ENCODE data around the gene CEP170B. TPM values are rescaled to one million over a fixed set of nuclear protein-coding genes. Genes with fewer than 3 reads are reported as not detected.

CEP170B gene
- total and polyA plus RNA-seq, 2 donors (not counting 3 experiments of a cell fraction or from before 2014, with no cell fraction given) = 13.9 to 38.6 TPM

DNA sequence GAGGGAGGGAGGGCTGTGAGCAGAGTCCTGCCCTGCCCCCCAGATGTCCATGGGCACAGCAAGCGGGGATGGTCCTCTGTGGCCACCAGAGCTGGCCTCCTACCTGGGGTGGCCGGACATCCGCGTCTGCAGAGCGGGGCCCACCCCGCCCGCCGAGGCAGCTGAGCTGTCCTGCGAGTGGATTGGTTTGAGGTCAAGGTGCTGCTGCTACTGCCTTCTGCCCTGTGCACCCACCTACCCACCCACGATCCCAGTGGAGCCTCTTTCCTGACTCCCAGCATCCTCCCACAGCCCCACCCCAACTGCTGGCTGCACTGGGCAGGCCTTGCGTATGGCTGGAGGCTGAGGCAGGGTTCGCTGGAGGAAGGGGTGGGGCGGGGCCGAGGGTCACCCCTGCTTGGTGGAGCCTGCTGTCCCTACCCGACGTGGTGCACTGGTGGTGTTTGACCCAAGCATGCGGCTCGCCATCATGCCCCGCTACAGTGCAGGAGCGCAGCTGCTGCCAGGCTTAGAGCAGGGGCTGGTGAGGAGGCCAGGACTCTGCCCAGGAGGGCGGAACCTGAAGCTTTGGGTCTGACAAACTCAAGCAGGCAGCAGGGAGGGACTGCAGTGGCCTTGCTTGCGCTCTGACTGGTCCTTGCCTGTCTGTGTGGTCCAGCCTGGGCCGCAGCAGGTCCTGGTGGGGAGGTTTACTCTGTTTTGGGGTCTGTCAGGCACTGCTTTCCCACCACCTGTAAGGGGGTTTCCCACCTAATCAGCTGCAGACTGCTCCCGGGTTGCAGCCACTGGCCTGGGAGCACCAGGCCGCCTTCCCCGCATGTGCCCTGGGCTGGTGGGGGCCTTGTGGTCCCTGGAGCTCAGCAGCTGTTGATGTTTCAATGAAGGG, 23.7 kb downstream of the CEP170B start:
- intact Hi-C loops (cut with micrococcal nuclease) = no loop called here
- CTCF ChIA-PET = interaction anchor here (1.1 kb wide), 1 partner anchor 12 kb away, joined by 3 read pairs; no protein-coding TSS in a partner anchor
- no peaks in the 10 kb centered on the region for H3K9me1 ChIP-seq (replicated peaks; ENCODE audit: control insufficient read depth, extremely low read depth, insufficient read depth, low read length)
- no peak overlapping the region for H3K4me3 ChIP-seq (replicated peaks in 1 of 3; ENCODE audit: insufficient read depth in 1 of 3, low read depth in 1 of 3, low read length in 3 of 3)
- H3K4me1 ChIP-seq (ENCODE audit: control insufficient read depth, extremely low read depth, insufficient read depth, low read length) = no peaks in the 10 kb centered on the region
- no peaks in the 10 kb centered on the region for H3K27me3 ChIP-seq (ENCODE audit: control insufficient read depth in 2 of 2, insufficient read depth in 2 of 2, low read length in 2 of 2)
- H3K9me3 ChIP-seq (replicated peaks; ENCODE audit: control insufficient read depth, insufficient read depth, low read length) = no peaks in the 10 kb centered on the region
- H3K79me2 ChIP-seq (ENCODE audit: control insufficient read depth, insufficient read depth, low read length) = no peaks in the 10 kb centered on the region
- H3K4me2 ChIP-seq (ENCODE audit: insufficient read depth, low read length) = no peak overlapping the region
- no peak for TF ChIP-seq MYC (IDR thresholded peaks at IDR 0.05; ENCODE audit: low read depth, low read length)
- no peak for TF ChIP-seq POLR2A (IDR thresholded peaks at IDR 0.05; ENCODE audit: low read depth, low read length)
- no peak for TF ChIP-seq CTCF (IDR thresholded peaks at IDR 0.05; ENCODE audit: extremely low read depth in 1 of 2, insufficient read depth in 1 of 2, low read depth in 1 of 2, low read length in 2 of 2)
- no peak for TF ChIP-seq FOS (IDR thresholded peaks at IDR 0.05; ENCODE audit: borderline replicate concordance, insufficient read depth, low read length)
- no peak for TF ChIP-seq JUN (IDR thresholded peaks at IDR 0.05; ENCODE audit: borderline replicate concordance, insufficient read depth, insufficient read length, low read depth)
- TF ChIP-seq POLR2AphosphoS5 (IDR thresholded peaks at IDR 0.05; ENCODE audit: insufficient read depth, low read depth, low read length) = no peak
- no peak for TF ChIP-seq EZH2 (IDR thresholded peaks at IDR 0.05; ENCODE audit: borderline replicate concordance, low read depth, low read length, severe bottlenecking)
- TF ChIP-seq, protein P1, sequence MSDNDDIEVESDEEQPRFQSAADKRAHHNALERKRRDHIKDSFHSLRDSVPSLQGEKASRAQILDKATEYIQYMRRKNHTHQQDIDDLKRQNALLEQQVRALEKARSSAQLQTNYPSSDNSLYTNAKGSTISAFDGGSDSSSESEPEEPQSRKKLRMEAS (IDR thresholded peaks at IDR 0.05; ENCODE audit: insufficient read depth, insufficient read length) = no peak
- TF ChIP-seq GATA2 (IDR thresholded peaks at IDR 0.05; ENCODE audit: insufficient read depth, insufficient read length, low read depth, low read length) = no peak
- POLR2A ChIA-PET = no interaction called here
- H3K9ac ChIP-seq (replicated peaks; ENCODE audit: extremely low read depth, insufficient read depth, low read length) = no peak overlapping the region
- H3K36me3 ChIP-seq (ENCODE audit: control insufficient read depth in 2 of 2, extremely low read depth in 1 of 2, insufficient read depth in 2 of 2, low read length in 2 of 2) = peaks cover 3 to 13% of the 10 kb centered on the region in 2 experiments
- dilution Hi-C loops (cut with MboI; ENCODE audit: extremely low pct_ligation_motif_present, low sequenced_read_pairs) = no loop called here
- FAIRE-seq (no peak), DNase-seq (ENCODE audit: low read depth, low spot score) (no peak)
- H2AFZ ChIP-seq (ENCODE audit: low read depth, low read length) = no peak overlapping the region
- no peak overlapping the region for H3K27ac ChIP-seq (ENCODE audit: insufficient read depth, low read depth, low read length)
- H4K20me1 ChIP-seq (replicated peaks; ENCODE audit: control insufficient read depth, extremely low read depth, insufficient read depth, low read length) = no peaks in the 10 kb centered on the region
- BruUV-seq (replicated peaks) = no TSS peak
